Endodermal cell (in vitro differentiated cells): ENCODE results near the gene LINGO4. TPM values are rescaled to one million over a fixed set of nuclear protein-coding genes. Genes with fewer than 3 reads are reported as not detected.

Source experiments
- DNase-seq: peaks from one replicate; pipeline ENCODE4 v3.0.0-alpha.2; 2017
- H3K27ac ChIP-seq: 2 replicates; pipeline ENCODE4 v1.5.1; 2013; ENCODE audit warnings: mild to moderate bottlenecking, low read depth, low read length, moderate library complexity
- H3K27me3 ChIP-seq: 2 replicates; pipeline ENCODE4 v1.6.1; 2013; ENCODE audit warnings: mild to moderate bottlenecking, low read length, moderate library complexity; ENCODE audit not compliant: insufficient read depth, control insufficient read depth, poor library complexity, severe bottlenecking
- H3K36me3 ChIP-seq: 2 replicates; pipeline ENCODE4 v1.7.0; 2013; ENCODE audit warnings: mild to moderate bottlenecking, low read length, moderate library complexity; ENCODE audit not compliant: control insufficient read depth, insufficient read depth
- H3K4me1 ChIP-seq: one replicate; pipeline ENCODE4 v1.7.0; 2013; ENCODE audit warnings: low read length; ENCODE audit not compliant: control insufficient read depth, insufficient read depth
- H3K4me3 ChIP-seq: 2 replicates; pipeline ENCODE4 v1.5.1; 2013; ENCODE audit warnings: mild to moderate bottlenecking, low read length, moderate library complexity
- H3K9ac ChIP-seq: 2 replicates; pipeline ENCODE4 v1.6.1; 2013; ENCODE audit warnings: mild to moderate bottlenecking, low read length, moderate library complexity; ENCODE audit not compliant: poor library complexity, severe bottlenecking; ENCODE audit errors: extremely low read depth
- H3K9me3 ChIP-seq: 2 replicates; pipeline ENCODE4 v1.6.1; 2013; ENCODE audit warnings: mild to moderate bottlenecking, low read length, moderate library complexity; ENCODE audit not compliant: control insufficient read depth
- H3K27ac Mint-ChIP-seq: 2 replicates; pipeline ENCODE4 v1.8.0; 2020; ENCODE audit warnings: mixed read lengths
- H3K27me3 Mint-ChIP-seq: 2 replicates; pipeline ENCODE4 v1.8.0; 2021; ENCODE audit warnings: mild to moderate bottlenecking, mixed read lengths; ENCODE audit not compliant: insufficient read depth
- H3K36me3 Mint-ChIP-seq: 2 replicates; pipeline ENCODE4 v1.8.0; 2020; ENCODE audit warnings: low read depth, mixed read lengths
- H3K4me1 Mint-ChIP-seq: 2 replicates; pipeline ENCODE4 v1.8.0; 2020; ENCODE audit warnings: mixed read lengths
- H3K4me3 Mint-ChIP-seq: 2 replicates; pipeline ENCODE4 v1.8.0; 2020; ENCODE audit warnings: mild to moderate bottlenecking, moderate library complexity, mixed read lengths
- H3K9me3 Mint-ChIP-seq: 2 replicates; pipeline ENCODE4 v1.8.0; 2020; ENCODE audit warnings: mild to moderate bottlenecking, mixed read lengths
- WGBS, 2 experiments: methylation state at CpG; one replicate each; pipeline versions ENCODE4 v1.1.5 to v1.1.7; 2013; ENCODE audit warnings: missing lambda C conversion rate in 2 of 2, mixed read lengths in 1 of 2; ENCODE audit not compliant: insufficient coverage in 1 of 2, insufficient read length in 1 of 2; 5-methylcytosine and 5-hydroxymethylcytosine counted together
- total RNA-seq, 2 donors: library from RNA; stranded (reverse); fragmentation: NEBNext Ultra II Directional in 1 of 2; extraction: Animal tissue kit (Norgen Biotek cat#: 25700) in 1 of 2; gene quantifications; 2 replicates in 1 of 2; 3 replicates in 1 of 2; pipeline ENCODE4 v1.2.1, GENCODE V29; 2021
- TF ChIP-seq, protein P1 (sequence below): fragments of 200-600 bp; sonication (generic); conservative IDR thresholded peaks from 2 replicates; pipeline ENCODE4 v1.5.0; 2021; ENCODE audit warnings: antibody characterized with exemption, mild to moderate bottlenecking

The LINGO4 gene
- total RNA-seq, 2 donors from 2014 or later = not detected

DNA sequence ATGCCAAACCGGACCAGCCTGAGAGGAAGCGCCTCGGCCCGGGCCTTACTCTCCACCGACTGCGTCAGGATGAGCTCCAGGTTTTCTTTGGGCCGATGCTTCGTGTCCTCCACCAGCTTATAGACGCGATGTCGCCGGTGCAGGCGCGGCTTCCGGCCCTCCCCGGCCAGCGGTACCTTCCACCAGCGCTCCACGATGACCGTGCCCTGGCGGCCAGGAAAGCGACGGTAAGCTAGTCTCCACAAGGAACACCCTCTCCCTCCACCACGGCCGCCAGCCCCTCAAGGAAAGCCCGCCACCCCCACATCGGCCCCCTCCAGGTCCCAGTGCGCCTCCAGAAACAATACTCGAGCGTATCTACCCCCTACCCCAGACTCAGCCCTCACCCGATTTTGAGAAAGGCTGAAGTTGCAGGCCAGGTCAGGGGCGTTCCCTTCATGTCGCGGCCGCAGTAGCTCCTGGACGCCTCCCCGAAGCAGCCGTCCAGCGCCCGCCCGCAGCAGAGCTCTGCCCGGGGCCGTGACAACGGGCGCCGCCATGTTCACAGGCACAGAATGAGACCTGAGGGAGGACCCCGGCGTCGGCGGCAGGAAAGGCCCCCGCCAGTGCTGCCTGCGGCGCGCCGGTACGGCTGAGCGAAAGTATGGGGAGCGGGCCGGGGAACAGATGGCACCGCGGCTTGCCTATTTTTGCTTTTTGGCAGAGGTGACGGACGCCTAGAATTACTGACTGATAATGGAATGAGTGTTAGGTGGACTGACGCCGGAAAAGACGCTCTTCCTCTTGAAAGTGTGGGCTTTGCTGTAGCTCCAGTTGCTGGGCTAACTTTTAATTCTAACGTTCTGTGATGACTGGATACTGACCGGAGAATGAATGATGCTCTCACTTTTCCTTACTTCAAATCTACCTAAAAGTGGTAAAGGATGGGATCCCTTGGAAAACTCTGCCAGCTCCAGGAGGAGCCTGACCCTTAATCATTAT lies 42.0 kb downstream of the LINGO4 start, which contains the start of gene MRPL9:
Gene MRPL9 (minus strand): TSS at position 556 of the 981 bp plus-strand sequence. CDS start 17 bp downstream, at position 539.
- H3K27me3 ChIP-seq = no peaks in the 10 kb centered on the region
- H3K4me3 Mint-ChIP-seq = peak within 1 kb of the TSS; percentile 94
- H3K4me1 Mint-ChIP-seq = peaks cover 10% of the 10 kb centered on the region
- no peaks in the 10 kb centered on the region for H3K4me1 ChIP-seq
- peaks cover 29% of the 10 kb centered on the region for H3K36me3 Mint-ChIP-seq
- TF ChIP-seq, protein P1, sequence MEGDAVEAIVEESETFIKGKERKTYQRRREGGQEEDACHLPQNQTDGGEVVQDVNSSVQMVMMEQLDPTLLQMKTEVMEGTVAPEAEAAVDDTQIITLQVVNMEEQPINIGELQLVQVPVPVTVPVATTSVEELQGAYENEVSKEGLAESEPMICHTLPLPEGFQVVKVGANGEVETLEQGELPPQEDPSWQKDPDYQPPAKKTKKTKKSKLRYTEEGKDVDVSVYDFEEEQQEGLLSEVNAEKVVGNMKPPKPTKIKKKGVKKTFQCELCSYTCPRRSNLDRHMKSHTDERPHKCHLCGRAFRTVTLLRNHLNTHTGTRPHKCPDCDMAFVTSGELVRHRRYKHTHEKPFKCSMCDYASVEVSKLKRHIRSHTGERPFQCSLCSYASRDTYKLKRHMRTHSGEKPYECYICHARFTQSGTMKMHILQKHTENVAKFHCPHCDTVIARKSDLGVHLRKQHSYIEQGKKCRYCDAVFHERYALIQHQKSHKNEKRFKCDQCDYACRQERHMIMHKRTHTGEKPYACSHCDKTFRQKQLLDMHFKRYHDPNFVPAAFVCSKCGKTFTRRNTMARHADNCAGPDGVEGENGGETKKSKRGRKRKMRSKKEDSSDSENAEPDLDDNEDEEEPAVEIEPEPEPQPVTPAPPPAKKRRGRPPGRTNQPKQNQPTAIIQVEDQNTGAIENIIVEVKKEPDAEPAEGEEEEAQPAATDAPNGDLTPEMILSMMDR = peak; percentile 24
- no peaks in the 10 kb centered on the region for H3K9me3 ChIP-seq
- peaks cover 36% of the 10 kb centered on the region for H3K36me3 ChIP-seq
- peak within 1 kb of the TSS; percentile 83 for H3K27ac Mint-ChIP-seq
- whole genome bisulfite sequencing, 2 experiments = 0 to 1% methylated on average over 19 to 68 of the region's 68 CpGs
- H3K9me3 Mint-ChIP-seq = no peaks in the 10 kb centered on the region
- peak within 1 kb of the TSS; percentile 79 for H3K9ac ChIP-seq
- H3K27ac ChIP-seq = peak within 1 kb of the TSS; percentile 74
- H3K27me3 Mint-ChIP-seq = peaks cover 5% of the 10 kb centered on the region
- peak; percentile 94 for DNase-seq
- H3K4me3 ChIP-seq = peak within 1 kb of the TSS; percentile 93

DNA sequence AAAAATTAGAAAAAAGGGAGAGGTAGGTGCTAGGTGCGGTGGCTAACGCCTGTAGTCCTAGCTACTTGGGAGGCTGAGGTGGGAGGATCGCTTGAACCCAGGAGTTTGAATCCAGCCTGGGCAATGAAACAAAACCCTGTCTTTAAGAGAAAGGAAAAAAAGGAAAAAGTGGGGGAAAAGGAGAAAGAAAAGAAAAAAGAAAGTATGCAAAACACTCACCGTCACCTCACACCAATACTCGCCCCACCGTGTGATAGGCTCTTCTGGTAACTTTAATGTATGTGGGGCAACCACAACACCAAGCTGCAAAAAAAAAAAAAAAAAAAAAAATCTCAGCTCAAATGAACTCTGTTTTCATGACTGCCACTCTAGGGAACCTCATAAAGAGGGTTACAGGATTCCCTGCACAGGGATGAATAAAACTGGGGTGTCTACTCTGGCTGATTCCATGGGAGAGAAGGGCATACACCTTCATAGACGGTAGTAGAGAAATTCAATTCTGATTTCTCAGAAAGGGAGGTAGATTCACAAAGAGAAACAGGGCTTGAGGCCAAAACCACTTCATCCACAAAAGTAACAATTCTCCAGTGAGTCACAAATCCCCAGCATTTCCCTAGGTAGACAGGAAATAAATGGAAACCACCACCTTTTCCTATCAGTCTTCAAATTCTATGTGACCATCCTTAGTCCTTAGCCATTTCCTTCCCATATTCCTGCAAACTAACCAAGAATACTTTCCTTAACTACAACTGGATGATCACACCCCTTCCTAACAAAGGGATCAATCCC lies 44.4 kb downstream of the LINGO4 start:
- no peak overlapping the region for H3K27ac ChIP-seq
- Mint-ChIP-seq H3K36me3 (peaks cover 32% of the 10 kb centered on the region), H3K9me3 (no peaks in the 10 kb centered on the region), H3K4me3 (no peak overlapping the region), H3K27me3 (no peaks in the 10 kb centered on the region), H3K27ac (no peak overlapping the region), H3K4me1 (peaks cover 10% of the 10 kb centered on the region)
- TF ChIP-seq, protein P1 = no peak
- 77 to 80% methylated on average over 3 to 5 of the region's 7 CpGs for WGBS, 2 experiments
- H3K27me3 ChIP-seq = no peaks in the 10 kb centered on the region
- H3K9me3 ChIP-seq = no peaks in the 10 kb centered on the region
- H3K4me3 ChIP-seq = no peak overlapping the region
- H3K4me1 ChIP-seq = no peaks in the 10 kb centered on the region
- H3K36me3 ChIP-seq = peaks cover 40% of the 10 kb centered on the region
- H3K9ac ChIP-seq = no peak overlapping the region
- no peak for DNase-seq

DNA sequence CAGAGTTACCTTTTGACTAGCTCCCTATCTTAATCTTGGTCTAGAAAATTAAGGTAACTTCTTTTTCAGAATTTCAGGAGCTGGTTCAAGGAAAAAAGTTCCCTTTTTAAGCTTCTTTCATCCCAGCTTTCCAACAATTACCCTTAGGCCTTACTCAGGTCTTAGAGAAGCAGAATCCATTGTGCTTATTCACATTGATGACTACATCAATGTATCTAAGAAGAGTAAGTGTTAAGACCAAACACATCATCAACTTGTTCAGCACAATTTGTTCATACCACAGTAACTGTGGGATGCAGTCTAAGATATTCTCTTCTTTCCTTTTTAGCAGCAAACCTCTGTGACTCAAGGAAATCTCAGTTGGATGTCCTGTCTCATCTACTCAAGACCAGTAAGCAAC lies 46.0 kb downstream of the LINGO4 start:
- Mint-ChIP-seq H3K27me3 (no peaks in the 10 kb centered on the region), H3K4me3 (no peak overlapping the region), H3K9me3 (no peaks in the 10 kb centered on the region), H3K36me3 (peaks cover 32% of the 10 kb centered on the region), H3K27ac (no peak overlapping the region), H3K4me1 (peaks cover 8% of the 10 kb centered on the region)
- Histone ChIP-seq H3K27ac (no peak overlapping the region), H3K4me3 (no peak overlapping the region), H3K9me3 (no peaks in the 10 kb centered on the region), H3K27me3 (no peaks in the 10 kb centered on the region), H3K4me1 (no peaks in the 10 kb centered on the region), H3K9ac (no peak overlapping the region), H3K36me3 (peaks cover 40% of the 10 kb centered on the region)
- no peak for DNase-seq
- TF ChIP-seq, protein P1 = no peak
